PC-3 (cell line): Measurements from ENCODE around the gene GUCA2B. TPM values are rescaled to one million over a fixed set of nuclear protein-coding genes. Genes with fewer than 3 reads are reported as not detected.

Experiments used
- ATAC-seq: fragments of 200-7000 bp; cut with Tn5 transposase; 2 replicates; pipeline ENCODE4 v1.9.1; 2020; ENCODE audit warnings: mild to moderate bottlenecking, moderate library complexity
- BruUV-seq: library from RNA; stranded (reverse); fragments of 400-500 nt; replicated peaks from 2 replicates; lab custom pipeline; 2021; lab: Mats Ljungman, UMichigan
- CTCF ChIA-PET: fragments of 300-600 bp; sonication (Branson Sonifier 250); formaldehyde crosslinking; loops from one replicate; lab custom pipeline; 2022; ENCODE audit warnings: antibody characterized with exemption; lab: Charles Lee
- POLR2A ChIA-PET: fragments of 300-600 bp; sonication (Branson Sonifier 250); formaldehyde crosslinking; loops from one replicate; lab custom pipeline; 2022; ENCODE audit warnings: antibody characterized with exemption; ENCODE audit not compliant: unreplicated experiment; lab: Charles Lee
- DNase-seq: peaks from one replicate; pipeline ENCODE4 v3.0.0-alpha.2; 2015
- H2AFZ ChIP-seq: fragments of 300-600 bp; sonication (generic); 2 replicates; pipeline ENCODE4 v1.6.0; 2016; ENCODE audit warnings: antibody characterized with exemption, low read length
- H3F3A ChIP-seq: fragments of 300-600 bp; sonication (generic); one replicate; pipeline ENCODE4 v1.6.0; 2017; ENCODE audit warnings: antibody characterized with exemption, low read length, control low read depth, mild to moderate bottlenecking; ENCODE audit not compliant: unreplicated experiment
- H3K27ac ChIP-seq: fragments of 300-600 bp; sonication (generic); 2 replicates; pipeline ENCODE4 v1.5.1; 2016; ENCODE audit warnings: mild to moderate bottlenecking, low read length
- H3K27me3 ChIP-seq: fragments of 300-600 bp; sonication (generic); 2 replicates; pipeline ENCODE4 v1.6.1; 2016; ENCODE audit warnings: low read length, mixed read lengths
- H3K36me3 ChIP-seq: fragments of 300-600 bp; sonication (generic); 2 replicates; pipeline ENCODE4 v1.6.1; 2016; ENCODE audit warnings: low read depth, mixed run types, low read length, mixed read lengths
- H3K4me1 ChIP-seq: fragments of 300-600 bp; sonication (generic); 2 replicates; pipeline ENCODE4 v1.5.1; 2016; ENCODE audit warnings: low read length; ENCODE audit not compliant: insufficient read depth
- H3K4me2 ChIP-seq: fragments of 300-600 bp; sonication (generic); 2 replicates; pipeline ENCODE4 v1.6.0; 2016; ENCODE audit warnings: low read length
- H3K4me3 ChIP-seq: fragments of 300-600 bp; sonication (generic); 2 replicates; pipeline ENCODE4 v1.5.1; 2016; ENCODE audit warnings: mild to moderate bottlenecking, low read length, mixed read lengths
- H3K79me2 ChIP-seq: fragments of 300-600 bp; sonication (generic); 2 replicates; pipeline ENCODE4 v1.6.1; 2017; ENCODE audit warnings: low read length, mixed read lengths
- H3K9ac ChIP-seq: fragments of 300-600 bp; sonication (generic); 2 replicates; pipeline ENCODE4 v1.6.0; 2016; ENCODE audit warnings: mild to moderate bottlenecking, low read length
- H3K9me2 ChIP-seq: fragments of 300-600 bp; sonication (generic); replicated peaks from 2 replicates; pipeline ENCODE4 v1.6.1; 2016; ENCODE audit warnings: mixed run types, low read length, mixed read lengths
- H3K9me3 ChIP-seq: fragments of 300-600 bp; sonication (generic); 2 replicates; pipeline ENCODE4 v1.6.1; 2016; ENCODE audit warnings: low read length, mixed read lengths
- H4K20me1 ChIP-seq: fragments of 300-600 bp; sonication (generic); 2 replicates; pipeline ENCODE4 v1.6.1; 2016; ENCODE audit warnings: low read length, mixed read lengths
- EZH2 ChIP-seq: fragments of 300-600 bp; sonication (generic); IDR thresholded peaks from one replicate; pipeline ENCODE4 v1.6.1; 2017; ENCODE audit warnings: antibody characterized with exemption, mild to moderate bottlenecking, low read length; ENCODE audit not compliant: unreplicated experiment
- EZH2phosphoT487 ChIP-seq: fragments of 300-600 bp; sonication (generic); IDR thresholded peaks from 2 replicates; pipeline ENCODE4 v1.6.1; 2018; ENCODE audit warnings: mild to moderate bottlenecking, antibody characterized with exemption, low read length, borderline replicate concordance
- intact Hi-C: fragments of 100-400 bp; cut with micrococcal nuclease; formaldehyde crosslinking; loops from 2 replicates; pipeline ENCODE4 v1.9.0; 2023
- total RNA-seq: library from RNA; depleted of rRNA; stranded (reverse); fragments of >200 nt; gene quantifications from 2 replicates; pipeline ENCODE4 v1.2.3, GENCODE V29; 2014
- TF ChIP-seq, protein P1 (sequence below): fragments of 300-600 bp; sonication (generic); conservative IDR thresholded peaks from 2 replicates; pipeline ENCODE4 v1.5.1; 2017; ENCODE audit warnings: antibody characterized with exemption, low read depth, mild to moderate bottlenecking, low read length

Gene GUCA2B
- total RNA-seq, 1 experiment from 2014 or later, result not detected

- Histone ChIP-seq H3K36me3 (no peaks in the 10 kb centered on the region), H2AFZ (no peak overlapping the region), H3F3A (no peaks in the 10 kb centered on the region), H3K27me3 (no peaks in the 10 kb centered on the region), H3K9me2 (no peaks in the 10 kb centered on the region), H3K79me2 (no peaks in the 10 kb centered on the region), H3K27ac (no peak overlapping the region), H4K20me1 (no peaks in the 10 kb centered on the region), H3K4me2 (no peak overlapping the region), H3K4me3 (no peak overlapping the region), H3K4me1 (peaks cover 10% of the 10 kb centered on the region), H3K9me3 (no peaks in the 10 kb centered on the region), H3K9ac (no peak overlapping the region)
- DNase-seq, result no peak
- POLR2A ChIA-PET, result no interaction called here
- no peak for TF ChIP-seq EZH2phosphoT487
- TF ChIP-seq, protein P1, sequence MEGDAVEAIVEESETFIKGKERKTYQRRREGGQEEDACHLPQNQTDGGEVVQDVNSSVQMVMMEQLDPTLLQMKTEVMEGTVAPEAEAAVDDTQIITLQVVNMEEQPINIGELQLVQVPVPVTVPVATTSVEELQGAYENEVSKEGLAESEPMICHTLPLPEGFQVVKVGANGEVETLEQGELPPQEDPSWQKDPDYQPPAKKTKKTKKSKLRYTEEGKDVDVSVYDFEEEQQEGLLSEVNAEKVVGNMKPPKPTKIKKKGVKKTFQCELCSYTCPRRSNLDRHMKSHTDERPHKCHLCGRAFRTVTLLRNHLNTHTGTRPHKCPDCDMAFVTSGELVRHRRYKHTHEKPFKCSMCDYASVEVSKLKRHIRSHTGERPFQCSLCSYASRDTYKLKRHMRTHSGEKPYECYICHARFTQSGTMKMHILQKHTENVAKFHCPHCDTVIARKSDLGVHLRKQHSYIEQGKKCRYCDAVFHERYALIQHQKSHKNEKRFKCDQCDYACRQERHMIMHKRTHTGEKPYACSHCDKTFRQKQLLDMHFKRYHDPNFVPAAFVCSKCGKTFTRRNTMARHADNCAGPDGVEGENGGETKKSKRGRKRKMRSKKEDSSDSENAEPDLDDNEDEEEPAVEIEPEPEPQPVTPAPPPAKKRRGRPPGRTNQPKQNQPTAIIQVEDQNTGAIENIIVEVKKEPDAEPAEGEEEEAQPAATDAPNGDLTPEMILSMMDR, result no peak
- TF ChIP-seq EZH2, result no peak
- no peak for ATAC-seq
- no TSS peak for BruUV-seq
- CTCF ChIA-PET, result no interaction called here
- intact Hi-C loops, result no loop called here
These were observed 414 bp downstream of the GUCA2B start for GRCh38 chr1:42153624-42154023.

GRCh38 chr1:42154685-42155084, 1.5 kb downstream of the GUCA2B start:
- no peak for ATAC-seq
- peaks cover 10% of the 10 kb centered on the region for H3K4me1 ChIP-seq
- TF ChIP-seq, protein P1, result no peak
- no peak for TF ChIP-seq EZH2phosphoT487
- TF ChIP-seq EZH2, result no peak
- no peak overlapping the region for H3K4me2 ChIP-seq
- no peaks in the 10 kb centered on the region for H4K20me1 ChIP-seq
- DNase-seq, result no peak
- H3F3A ChIP-seq, result no peaks in the 10 kb centered on the region
- intact Hi-C loops, result no loop called here
- ChIA-PET CTCF (no interaction called here), POLR2A (no interaction called here)
- no peaks in the 10 kb centered on the region for H3K27me3 ChIP-seq
- H3K9me3 ChIP-seq, result no peaks in the 10 kb centered on the region
- H3K36me3 ChIP-seq, result no peaks in the 10 kb centered on the region
- H3K9me2 ChIP-seq, result no peaks in the 10 kb centered on the region
- H2AFZ ChIP-seq, result no peak overlapping the region
- H3K27ac ChIP-seq, result no peak overlapping the region
- no peaks in the 10 kb centered on the region for H3K79me2 ChIP-seq
- H3K9ac ChIP-seq, result no peak overlapping the region
- BruUV-seq, result no TSS peak
- H3K4me3 ChIP-seq, result no peak overlapping the region

GRCh38 chr1:42155362-42155761, 2.2 kb downstream of the GUCA2B start:
- intact Hi-C loops, result no loop called here
- TF ChIP-seq, protein P1, result no peak
- no peak for TF ChIP-seq EZH2
- no peak for TF ChIP-seq EZH2phosphoT487
- CTCF ChIA-PET, result no interaction called here
- Histone ChIP-seq H3K9me3 (no peaks in the 10 kb centered on the region), H3K4me1 (peaks cover 10% of the 10 kb centered on the region), H2AFZ (no peak overlapping the region), H3F3A (no peaks in the 10 kb centered on the region), H4K20me1 (no peaks in the 10 kb centered on the region), H3K9me2 (no peaks in the 10 kb centered on the region), H3K4me3 (no peak overlapping the region), H3K79me2 (no peaks in the 10 kb centered on the region), H3K27ac (no peak overlapping the region), H3K9ac (no peak overlapping the region), H3K4me2 (no peak overlapping the region), H3K36me3 (no peaks in the 10 kb centered on the region), H3K27me3 (no peaks in the 10 kb centered on the region)
- POLR2A ChIA-PET, result no interaction called here
- DNase-seq (no peak), ATAC-seq (no peak)
- BruUV-seq, result no TSS peak
